K562 (cell line): ENCODE data around the gene BAG1. TPM values are rescaled to one million over a fixed set of nuclear protein-coding genes. Genes with fewer than 3 reads are reported as not detected.

Experiments
- ATAC-seq: fragments of 200-7000 bp; cut with Tn5 transposase; 3 replicates; pipeline ENCODE4 v1.9.1; 2020; ENCODE audit warnings: moderate library complexity
- BruUV-seq: library from RNA; stranded (reverse); fragments of 400-500 nt; replicated peaks from 2 replicates; lab custom pipeline; 2021; lab: Mats Ljungman, UMichigan
- CTCF ChIA-PET: fragments of 300-600 bp; formaldehyde crosslinking; extraction: SDS; loops from one replicate; lab custom pipeline; 2021; ENCODE audit warnings: low intra/inter-chr PET ratio; lab: Yijun Ruan, JAX
- POLR2A ChIA-PET: fragments of 300-600, 350-650 bp; sonication (Branson Sonifier 250); formaldehyde crosslinking; extraction: SDS; loops from one replicate; lab custom pipeline; 2021; ENCODE audit warnings: antibody characterized with exemption, inconsistent platforms; lab: Yijun Ruan, JAX
- DNase-seq, 4 experiments: peaks; one replicate each; pipeline versions ENCODE4 v3.0.0 to v3.0.0-alpha.2; 2011 to 2018; ENCODE audit warnings: low spot score in 3 of 4, mixed read lengths in 3 of 4; ENCODE audit errors: extremely low read depth in 1 of 4
- FAIRE-seq: peaks from 2 replicates; lab custom pipeline; 2011; peaks lifted over from hg19 to GRCh38; lab: Jason Lieb, UNC
- H2AFZ ChIP-seq: 2 replicates; pipeline ENCODE4 v1.6.0; 2011; ENCODE audit warnings: low read depth, low read length, control low read depth, inconsistent platforms
- H3K27ac ChIP-seq: fragments of 200-600 bp; 3 replicates; pipeline ENCODE4 v1.8.0; 2011; ENCODE audit warnings: low read depth, mild to moderate bottlenecking, control low read depth, inconsistent platforms, low read length, moderate library complexity, mixed read lengths; ENCODE audit errors: extremely low read depth
- H3K27me3 ChIP-seq, 2 experiments: fragments of 300-600 bp in 1 of 2; 2 replicates in 1 of 2; 3 replicates in 1 of 2; pipeline versions ENCODE4 v1.6.0 to v1.8.0; 2011; ENCODE audit warnings: inconsistent platforms in 2 of 2, low read length in 2 of 2, mild to moderate bottlenecking in 1 of 2, mixed read lengths in 1 of 2, moderate library complexity in 1 of 2; ENCODE audit not compliant: control insufficient read depth in 2 of 2, insufficient read depth in 2 of 2
- H3K36me3 ChIP-seq: fragments of 300-600 bp; 3 replicates; pipeline ENCODE4 v1.8.0; 2011; ENCODE audit warnings: mild to moderate bottlenecking, low read length, inconsistent platforms; ENCODE audit not compliant: control insufficient read depth, insufficient read depth
- H3K4me1 ChIP-seq, 2 experiments: fragments of 200-600 bp in 1 of 2; replicated peaks in 1 of 2; 2 replicates in 1 of 2; 3 replicates in 1 of 2; pipeline versions ENCODE4 v1.5.1 to v1.8.0; 2011; ENCODE audit warnings: inconsistent platforms in 2 of 2, low read length in 2 of 2, mild to moderate bottlenecking in 1 of 2, mixed read lengths in 1 of 2, moderate library complexity in 1 of 2; ENCODE audit not compliant: control insufficient read depth in 2 of 2, insufficient read depth in 2 of 2
- H3K4me2 ChIP-seq: 2 replicates; pipeline ENCODE4 v1.6.1; 2011; ENCODE audit warnings: low read length, control low read depth, inconsistent platforms, mixed read lengths; ENCODE audit not compliant: insufficient read depth
- H3K4me3 ChIP-seq: fragments of 200-600 bp; sonication (generic), shearing (Covaris generic); 2 replicates; pipeline ENCODE4 v1.5.1; 2016; ENCODE audit warnings: control low read depth, inconsistent platforms
- H3K79me2 ChIP-seq: fragments of 200-600 bp; 3 replicates; pipeline ENCODE4 v1.8.0; 2011; ENCODE audit warnings: low read length, inconsistent platforms; ENCODE audit not compliant: control insufficient read depth, insufficient read depth
- H3K9ac ChIP-seq, 2 experiments: 2 replicates each; pipeline versions ENCODE4 v1.6.0 to v1.6.1; 2011; ENCODE audit warnings: low read depth in 2 of 2, low read length in 2 of 2, control low read depth in 1 of 2, inconsistent platforms in 1 of 2, mild to moderate bottlenecking in 1 of 2, mixed read lengths in 1 of 2; ENCODE audit not compliant: insufficient read depth in 1 of 2
- H3K9me1 ChIP-seq: one replicate; pipeline ENCODE4 v1.6.0; 2011; ENCODE audit warnings: inconsistent platforms, mild to moderate bottlenecking, low read length, moderate library complexity; ENCODE audit not compliant: control insufficient read depth, insufficient read depth
- H3K9me3 ChIP-seq: replicated peaks from 2 replicates; pipeline ENCODE4 v1.5.1; 2011; ENCODE audit warnings: low read depth, low read length, inconsistent platforms; ENCODE audit not compliant: control insufficient read depth, insufficient read depth
- H4K20me1 ChIP-seq: replicated peaks from 2 replicates; pipeline ENCODE4 v1.6.1; 2011; ENCODE audit warnings: low read length, inconsistent platforms, mixed read lengths; ENCODE audit not compliant: control insufficient read depth, insufficient read depth
- CHD2 ChIP-seq: IDR thresholded peaks from 2 replicates; pipeline ENCODE4 v1.6.1; 2011; ENCODE audit warnings: low read depth, low read length
- GTF2A2 ChIP-seq: IDR thresholded peaks from 2 replicates; pipeline ENCODE4 v1.6.1; 2016; ENCODE audit warnings: mild to moderate bottlenecking, missing genetic modification characterization, missing compliant biosample characterization
- NRF1 ChIP-seq, 2 experiments: fragments of 450-650 bp; IDR thresholded peaks in 1 of 2; conservative IDR thresholded peaks in 1 of 2; 2 replicates each; pipeline ENCODE4 v1.6.1; 2014; ENCODE audit warnings: mild to moderate bottlenecking in 2 of 2
- POLR2AphosphoS2 ChIP-seq: IDR thresholded peaks from 2 replicates; pipeline ENCODE4 v1.6.1; 2012; ENCODE audit warnings: low read length, improper control_type of control experiment
- PTBP1 ChIP-seq: fragments of 200-400 bp; formaldehyde crosslinking; IDR thresholded peaks from 2 replicates; pipeline ENCODE4 v1.6.1; 2017; ENCODE audit warnings: low read depth, low read length
- RCOR1 ChIP-seq, 2 experiments: IDR thresholded peaks; 2 replicates each; pipeline ENCODE4 v1.6.1; 2012; ENCODE audit warnings: low read depth in 2 of 2, low read length in 2 of 2, borderline replicate concordance in 1 of 2, improper control_type of control experiment in 1 of 2
- TARDBP ChIP-seq: fragments of 450-650 bp; IDR thresholded peaks from 2 replicates; pipeline ENCODE4 v1.6.1; 2016
- ZBTB17 ChIP-seq: fragments of 450-650 bp; formaldehyde crosslinking; IDR thresholded peaks from 2 replicates; pipeline ENCODE4 v1.4.0; 2020; ENCODE audit warnings: mild to moderate bottlenecking
- ZNF324 ChIP-seq: fragments of 250-450 bp; sonication (Bioruptor Pico); IDR thresholded peaks from 2 replicates; pipeline ENCODE4 v1.4.0; 2020; ENCODE audit warnings: mild to moderate bottlenecking
- WGBS: fragments of 100-300 bp; shearing (Covaris generic); methylation state at CpG from one replicate; pipeline ENCODE4 v1.1.6; 2016; ENCODE audit warnings: low coverage, mixed read lengths; ENCODE audit not compliant: insufficient coverage; ENCODE audit errors: missing lambda C conversion rate; 5-methylcytosine and 5-hydroxymethylcytosine counted together
- in situ Hi-C: fragments of 300-500 bp; cut with MboI; formaldehyde crosslinking; loops from 4 replicates; pipeline ENCODE4 v1.15.0; 2018; ENCODE audit warnings: inconsistent platforms, mixed read lengths
- intact Hi-C: fragments of 100-400 bp; cut with micrococcal nuclease; formaldehyde crosslinking; loops from 2 replicates; pipeline ENCODE4 v1.14.2; 2022
- polyA plus RNA-seq, 8 experiments: library from polyadenylated mRNA; depleted of rRNA in 4 of 8; stranded (reverse) in 5 of 8; unstranded in 3 of 8; fragments of >200 nt; fragmentation: Nextera tagmentation in 2 of 8; fragmentation: Illumina TruSeq in 1 of 8; extraction: Ambion mirVana in 2 of 8; extraction: Trizol in 1 of 8; gene quantifications; 2 replicates each; pipeline versions ENCODE4 v1.2.1 to v1.2.3, GENCODE V29; 2011 to 2014; ENCODE audit warnings: inconsistent platforms in 1 of 8, missing spikeins in 1 of 8
- total RNA-seq, 7 experiments: library from RNA; depleted of rRNA in 6 of 7; stranded (reverse); fragments of >200 nt in 6 of 7; fragmentation: Illumina TruSeq in 2 of 7; extraction: Trizol in 2 of 7; gene quantifications; 2 replicates each; pipeline versions ENCODE4 v1.2.1 to v1.2.3, GENCODE V29; 2011 to 2021; ENCODE audit warnings: low replicate concordance in 1 of 7
- TF ChIP-seq, protein P1 (sequence below): fragments of 450-650 bp; conservative IDR thresholded peaks from 2 replicates; pipeline ENCODE4 v1.6.1; 2016; ENCODE audit warnings: missing genetic modification characterization, low read depth, mild to moderate bottlenecking, missing compliant biosample characterization, moderate library complexity
- TF ChIP-seq, protein P2 (sequence below), 2 experiments: fragments of 450-650 bp; IDR thresholded peaks; 2 replicates each; pipeline ENCODE4 v1.6.1; 2016
- TF ChIP-seq, protein P3 (sequence below): fragments of 250-450 bp; sonication (Bioruptor Pico); IDR thresholded peaks from 2 replicates; pipeline ENCODE4 v1.8.0; 2021; ENCODE audit warnings: moderate library complexity, mild to moderate bottlenecking, inconsistent platforms
- TF ChIP-seq, protein P4 (sequence below): sonication (generic); formaldehyde crosslinking; IDR thresholded peaks from 2 replicates; pipeline ENCODE4 v1.8.1; 2022; ENCODE audit warnings: missing genetic modification reagents

Gene BAG1
- total and polyA plus RNA-seq, 9 of the 15 experiments (the other 6 are each of a cell fraction or from before 2014, with no cell fraction given), result 9.7 to 106 (median 56.9) TPM

DNA sequence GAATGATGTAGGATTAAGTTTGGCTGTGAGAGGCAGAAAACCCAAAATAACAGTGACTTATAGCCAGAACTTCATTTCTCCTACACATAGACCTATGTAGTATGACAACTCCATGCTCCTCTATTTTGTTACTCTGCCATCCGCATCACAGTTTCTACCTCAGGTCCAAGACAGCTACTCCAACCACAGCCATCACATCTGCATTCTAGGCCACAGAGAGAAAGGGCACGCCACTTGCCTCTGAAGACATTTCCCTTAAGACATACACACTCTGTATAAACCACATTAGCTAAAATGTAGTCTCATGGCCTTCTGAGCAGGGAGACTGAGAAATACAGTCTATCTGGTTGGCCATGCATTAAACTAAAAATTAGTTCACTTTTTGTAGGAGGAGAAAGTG, 14.5 kb downstream of the BAG1 start:
- in situ Hi-C loops, result loop anchor here (25.0 kb wide), 2 partner anchors 688 to 863 kb away; partner anchors contain the start of genes ACO1, NDUFB6, SMIM27 and TOPORS
- Histone ChIP-seq H3K4me2 (no peak overlapping the region), H2AFZ (no peak overlapping the region), H3K9me3 (no peaks in the 10 kb centered on the region), H4K20me1 (no peaks in the 10 kb centered on the region; the same call in 1 of the 2 replicates), H3K27ac (no peak overlapping the region), H3K79me2 (no peaks in the 10 kb centered on the region), H3K27me3 (no peaks in the 10 kb centered on the region), H3K4me1 (no peaks in the 10 kb centered on the region), H3K9ac (no peak overlapping the region), H3K36me3 (peaks cover 28% of the 10 kb centered on the region; the same call in 2 of the 3 replicates), H3K9me1 (no peaks in the 10 kb centered on the region), H3K4me3 (no peak overlapping the region)
- ChIA-PET POLR2A (interaction anchor here (1.2 to 2.6 kb wide), 4 partner anchors 10 to 33 kb away, joined by 3 to 10 read pairs (median 7); partner anchors contain the start of genes BAG1, CHMP5 and SPINK4), CTCF (no interaction called here)
- WGBS, result 77% methylated on average over 2 of the region's 2 CpGs
- BruUV-seq, result no TSS peak
- intact Hi-C loops, result no loop called here
- FAIRE-seq, result no peak
- DNase-seq, result no peak
- no peak for ATAC-seq
- TF ChIP-seq ZNF324 (CRISPR knock-in tag) (no peak), POLR2AphosphoS2 (no peak), NRF1 (conservative IDR thresholded peaks at IDR 0.05 in 1 of 2, IDR thresholded peaks at IDR 0.05 in 1 of 2) (no peak), GTF2A2 (no peak), RCOR1 (IDR thresholded peaks at IDR 0.05; ENCODE audit: borderline replicate concordance in 1 of 2, low read depth in 2 of 2, low read length in 2 of 2) (no peak), PTBP1 (no peak), ZBTB17 (CRISPR knock-in tag) (no peak), TARDBP (no peak), CHD2 (no peak)
- TF ChIP-seq, protein P1, sequence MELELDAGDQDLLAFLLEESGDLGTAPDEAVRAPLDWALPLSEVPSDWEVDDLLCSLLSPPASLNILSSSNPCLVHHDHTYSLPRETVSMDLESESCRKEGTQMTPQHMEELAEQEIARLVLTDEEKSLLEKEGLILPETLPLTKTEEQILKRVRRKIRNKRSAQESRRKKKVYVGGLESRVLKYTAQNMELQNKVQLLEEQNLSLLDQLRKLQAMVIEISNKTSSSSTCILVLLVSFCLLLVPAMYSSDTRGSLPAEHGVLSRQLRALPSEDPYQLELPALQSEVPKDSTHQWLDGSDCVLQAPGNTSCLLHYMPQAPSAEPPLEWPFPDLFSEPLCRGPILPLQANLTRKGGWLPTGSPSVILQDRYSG (tag), result no peak
- TF ChIP-seq, protein P2, sequence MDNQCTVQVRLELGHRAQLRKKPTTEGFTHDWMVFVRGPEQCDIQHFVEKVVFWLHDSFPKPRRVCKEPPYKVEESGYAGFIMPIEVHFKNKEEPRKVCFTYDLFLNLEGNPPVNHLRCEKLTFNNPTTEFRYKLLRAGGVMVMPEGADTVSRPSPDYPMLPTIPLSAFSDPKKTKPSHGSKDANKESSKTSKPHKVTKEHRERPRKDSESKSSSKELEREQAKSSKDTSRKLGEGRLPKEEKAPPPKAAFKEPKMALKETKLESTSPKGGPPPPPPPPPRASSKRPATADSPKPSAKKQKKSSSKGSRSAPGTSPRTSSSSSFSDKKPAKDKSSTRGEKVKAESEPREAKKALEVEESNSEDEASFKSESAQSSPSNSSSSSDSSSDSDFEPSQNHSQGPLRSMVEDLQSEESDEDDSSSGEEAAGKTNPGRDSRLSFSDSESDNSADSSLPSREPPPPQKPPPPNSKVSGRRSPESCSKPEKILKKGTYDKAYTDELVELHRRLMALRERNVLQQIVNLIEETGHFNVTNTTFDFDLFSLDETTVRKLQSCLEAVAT (IDR thresholded peaks at IDR 0.05), result no peak
- TF ChIP-seq, protein P3, sequence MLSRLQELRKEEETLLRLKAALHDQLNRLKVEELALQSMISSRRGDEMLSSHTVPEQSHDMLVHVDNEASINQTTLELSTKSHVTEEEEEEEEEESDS (CRISPR knock-in tag), result no peak
- TF ChIP-seq, protein P4, sequence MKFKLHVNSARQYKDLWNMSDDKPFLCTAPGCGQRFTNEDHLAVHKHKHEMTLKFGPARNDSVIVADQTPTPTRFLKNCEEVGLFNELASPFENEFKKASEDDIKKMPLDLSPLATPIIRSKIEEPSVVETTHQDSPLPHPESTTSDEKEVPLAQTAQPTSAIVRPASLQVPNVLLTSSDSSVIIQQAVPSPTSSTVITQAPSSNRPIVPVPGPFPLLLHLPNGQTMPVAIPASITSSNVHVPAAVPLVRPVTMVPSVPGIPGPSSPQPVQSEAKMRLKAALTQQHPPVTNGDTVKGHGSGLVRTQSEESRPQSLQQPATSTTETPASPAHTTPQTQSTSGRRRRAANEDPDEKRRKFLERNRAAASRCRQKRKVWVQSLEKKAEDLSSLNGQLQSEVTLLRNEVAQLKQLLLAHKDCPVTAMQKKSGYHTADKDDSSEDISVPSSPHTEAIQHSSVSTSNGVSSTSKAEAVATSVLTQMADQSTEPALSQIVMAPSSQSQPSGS (CRISPR knock-in tag), result no peak
